GM12892 (cell line): Measurements from ENCODE around the gene SLC4A8.

Experiments used
- POLR2A ChIP-seq: IDR thresholded peaks from 2 replicates; pipeline ENCODE4 v1.6.1; 2011; ENCODE audit warnings: low read depth, low read length, control low read depth
- POLR2AphosphoS5 ChIP-seq: IDR thresholded peaks from 2 replicates; pipeline ENCODE4 v1.6.1; 2011; ENCODE audit warnings: low read depth, low read length, control low read depth
- TAF1 ChIP-seq: IDR thresholded peaks from 2 replicates; pipeline ENCODE4 v1.6.1; 2011; ENCODE audit warnings: low read depth, mild to moderate bottlenecking, control low read depth, low read length, borderline replicate concordance

DNA sequence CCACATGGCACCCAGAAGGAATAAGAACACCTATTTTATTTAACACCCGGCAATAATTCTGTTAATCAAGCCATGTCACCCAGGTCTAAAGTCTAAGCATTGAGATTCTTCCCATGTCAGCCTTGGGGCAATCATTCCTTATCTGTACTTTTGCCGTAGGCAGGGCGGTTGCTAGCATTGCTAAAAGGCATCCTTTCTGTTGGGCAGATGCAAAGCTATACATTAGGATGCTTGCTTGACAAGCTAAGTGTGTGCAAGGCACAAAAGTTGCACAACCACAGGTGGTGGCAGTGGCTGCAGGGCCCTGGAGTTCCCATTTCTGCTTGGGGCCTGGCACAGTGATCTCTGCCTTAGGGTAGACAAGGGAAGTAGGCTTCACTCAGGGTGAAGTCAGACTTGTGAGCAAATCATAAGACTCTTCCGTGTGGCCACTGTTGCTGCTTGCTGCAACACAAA lies 20.9 kb upstream of the SLC4A8 start:
- no peak for TF ChIP-seq POLR2A
- TF ChIP-seq POLR2AphosphoS5: no peak
- TF ChIP-seq TAF1: no peak
